NCI-H1930 (cell line): ENCODE results near the gene NBEA.
"Not testable (repeated sequence)": the region's sequence is repeated elsewhere in the genome, so short reads cannot be mapped to it uniquely, and the experiment has no call there.

ENCODE experiments used
- DNase-seq, 2 experiments: peaks; one replicate each; lab custom pipeline; 2025; lab: John Stamatoyannopoulos, UW

The NBEA gene

DNA sequence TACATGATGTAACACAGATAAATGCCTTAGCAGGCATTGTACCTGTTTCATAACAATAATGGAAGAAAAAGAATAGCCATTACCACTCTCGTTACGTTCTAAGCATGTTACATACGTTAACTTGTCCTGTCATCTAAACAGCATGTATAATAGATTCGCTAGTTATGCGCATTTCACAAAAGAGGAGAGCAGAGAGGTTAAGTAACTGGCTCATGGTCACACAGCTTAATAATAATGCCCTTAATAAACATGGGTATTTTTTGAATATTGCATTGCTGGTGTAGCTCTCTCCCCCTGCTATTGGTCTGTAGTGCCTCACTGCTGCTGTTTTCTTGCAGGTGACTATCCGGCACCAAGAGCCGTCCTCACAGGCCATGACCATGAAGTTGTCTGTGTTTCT is 722.7 kb downstream of the NBEA start:
- DNase-seq = no peak

DNA sequence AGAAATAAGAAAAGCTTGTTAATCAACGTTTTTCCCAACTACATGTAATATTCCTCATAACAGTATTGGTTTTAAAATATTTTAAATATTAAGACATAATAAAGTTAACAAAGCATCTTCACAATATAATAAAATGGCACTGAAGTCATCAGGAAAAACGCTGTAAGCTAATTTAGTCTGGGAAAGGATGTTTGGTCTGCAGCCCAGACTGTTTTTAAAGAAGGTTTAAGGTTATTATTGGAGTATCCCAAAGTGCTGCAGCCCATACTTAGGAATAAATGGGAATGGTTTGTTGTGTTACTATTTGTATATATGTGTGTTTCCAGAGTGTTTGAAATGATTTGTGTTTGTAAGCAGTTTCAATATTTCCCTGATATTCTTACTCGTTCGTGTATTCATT is 727.3 kb downstream of the NBEA start:
- no peak for DNase-seq

DNA sequence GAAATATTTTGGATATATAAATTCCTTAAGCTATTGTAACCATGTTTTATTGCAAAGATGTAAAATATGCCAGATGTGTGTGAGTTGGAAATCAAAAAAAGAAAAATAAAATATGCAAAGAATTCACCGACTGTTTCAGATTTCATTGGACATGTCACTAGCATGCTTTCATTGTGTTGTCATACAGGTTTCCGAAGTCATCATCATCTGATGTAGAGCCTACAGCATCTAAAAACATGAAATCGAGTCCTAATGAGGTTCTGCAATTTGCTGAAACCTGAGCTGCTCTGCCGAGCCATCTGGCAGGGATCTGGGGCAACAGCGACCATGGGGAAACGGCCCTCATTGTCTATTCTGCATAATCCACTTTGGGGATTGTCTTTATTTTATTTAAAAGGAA is 730.5 kb downstream of the NBEA start:
- no peak for DNase-seq

GRCh38 chr13:35675651-35676050 is 733.6 kb downstream of the NBEA start:
- no peak for DNase-seq

- DNase-seq = not testable (repeated sequence)
Observed at GRCh38 chr13:35677863-35678262, 735.8 kb downstream of the NBEA start.

DNA sequence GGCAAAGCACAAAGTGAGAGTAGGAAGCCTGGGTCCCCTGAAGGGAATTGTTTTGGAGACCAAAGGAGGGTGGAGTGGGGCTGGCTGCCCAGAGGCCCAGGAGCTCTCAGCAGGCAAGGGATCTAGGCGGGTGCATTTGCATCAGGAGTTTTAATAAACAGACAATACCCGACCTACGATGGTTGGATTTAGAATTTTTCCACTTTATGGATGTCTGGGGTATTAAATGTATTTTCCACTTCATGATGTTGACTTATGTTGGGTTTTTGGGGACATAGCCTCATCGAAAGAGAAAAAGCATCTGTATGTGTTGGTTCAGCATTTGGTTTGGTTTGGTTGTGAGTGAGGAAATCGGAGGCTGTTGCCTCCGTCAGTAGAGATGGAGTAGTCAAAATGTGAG is 739.6 kb downstream of the NBEA start:
- DNase-seq = no peak

- no peak for DNase-seq
Observed at GRCh38 chr13:35684432-35684831, 742.4 kb downstream of the NBEA start.

- no peak for DNase-seq
Observed at GRCh38 chr13:35687336-35687735, 745.3 kb downstream of the NBEA start.

GRCh38 chr13:35690581-35691207 is 748.6 kb downstream of the NBEA start:
- no peak for DNase-seq

GRCh38 chr13:35693134-35693784 is 751.2 kb downstream of the NBEA start:
- no peak for DNase-seq

DNA sequence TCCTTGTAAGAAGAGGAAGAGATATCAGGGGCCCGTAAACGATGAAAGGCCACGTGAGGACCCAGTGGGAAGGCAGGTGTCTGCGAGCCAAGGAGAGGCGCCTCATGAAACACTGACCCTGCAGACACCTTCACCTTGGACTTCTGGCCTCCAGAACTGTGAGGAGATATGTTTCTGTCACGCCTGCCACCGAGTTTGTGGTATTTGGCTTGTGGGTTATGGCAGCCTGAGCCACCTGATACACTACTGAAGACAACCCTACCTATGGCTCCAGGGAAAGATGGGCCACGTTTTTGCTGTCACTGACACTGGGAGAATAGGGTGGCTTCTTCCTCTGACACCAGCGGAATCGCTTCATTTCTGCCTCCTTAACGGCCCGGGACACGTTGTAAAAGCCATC is 752.0 kb downstream of the NBEA start:
- no peak for DNase-seq

DNA sequence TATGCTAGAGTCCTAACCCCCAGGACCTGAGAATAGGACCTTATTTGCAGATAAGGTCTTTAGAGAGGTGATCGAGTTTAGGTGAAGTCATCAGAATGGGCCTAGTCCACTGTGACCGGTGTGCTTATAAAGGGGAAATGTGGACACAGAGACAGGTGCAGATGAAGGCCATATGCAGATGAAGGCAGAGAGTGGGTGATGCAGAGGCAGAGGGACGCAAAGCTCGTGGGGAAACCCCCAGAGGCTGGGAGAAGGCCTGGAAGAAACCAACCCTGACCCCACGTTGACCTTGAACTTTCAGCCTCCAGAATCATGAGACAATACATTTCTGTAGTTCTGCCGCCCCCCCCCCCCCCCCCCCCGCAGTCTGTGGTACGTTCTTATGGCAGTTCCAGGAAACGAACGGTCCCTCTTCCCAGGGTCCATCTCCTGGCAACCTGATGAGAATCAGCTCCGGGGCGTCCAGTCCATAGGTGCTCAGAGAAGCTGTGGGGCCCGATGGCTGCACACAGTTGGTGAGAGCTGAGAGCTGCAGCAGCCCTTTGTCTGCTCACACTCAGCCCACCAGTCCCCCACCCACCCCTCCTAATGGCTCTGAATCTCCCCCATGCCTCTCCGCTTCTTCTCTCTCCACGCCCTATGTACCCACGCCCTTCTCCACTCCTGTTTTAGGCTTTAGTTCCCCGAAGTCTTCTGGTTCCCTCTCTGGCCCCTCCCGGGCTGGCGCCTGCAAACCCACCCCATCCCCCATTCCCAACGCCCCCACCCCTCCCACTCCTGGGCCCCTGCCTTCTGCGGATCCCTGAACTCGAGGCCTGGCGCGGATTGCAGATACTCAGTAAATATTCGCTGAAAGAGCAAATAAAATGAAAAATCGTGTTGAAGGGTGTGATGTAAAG is 752.7 kb downstream of the NBEA start:
- no peak for DNase-seq

DNA sequence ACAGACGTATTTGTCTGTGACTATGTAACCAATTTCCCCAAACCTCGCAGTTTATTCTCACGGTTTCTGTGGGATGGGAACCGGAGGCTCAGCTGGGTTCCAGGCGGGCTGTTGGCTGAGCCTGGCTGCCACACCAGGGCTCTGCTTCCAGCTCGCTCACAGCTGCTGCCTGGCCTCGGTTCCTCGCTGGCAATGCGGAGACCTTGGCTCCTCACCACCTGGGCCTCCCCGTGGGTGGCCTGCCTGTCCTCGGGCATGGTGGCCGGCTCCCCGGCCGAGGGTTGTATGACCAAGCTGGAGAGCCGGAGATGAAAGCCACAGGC is 753.3 kb downstream of the NBEA start:
- no peak for DNase-seq

DNA sequence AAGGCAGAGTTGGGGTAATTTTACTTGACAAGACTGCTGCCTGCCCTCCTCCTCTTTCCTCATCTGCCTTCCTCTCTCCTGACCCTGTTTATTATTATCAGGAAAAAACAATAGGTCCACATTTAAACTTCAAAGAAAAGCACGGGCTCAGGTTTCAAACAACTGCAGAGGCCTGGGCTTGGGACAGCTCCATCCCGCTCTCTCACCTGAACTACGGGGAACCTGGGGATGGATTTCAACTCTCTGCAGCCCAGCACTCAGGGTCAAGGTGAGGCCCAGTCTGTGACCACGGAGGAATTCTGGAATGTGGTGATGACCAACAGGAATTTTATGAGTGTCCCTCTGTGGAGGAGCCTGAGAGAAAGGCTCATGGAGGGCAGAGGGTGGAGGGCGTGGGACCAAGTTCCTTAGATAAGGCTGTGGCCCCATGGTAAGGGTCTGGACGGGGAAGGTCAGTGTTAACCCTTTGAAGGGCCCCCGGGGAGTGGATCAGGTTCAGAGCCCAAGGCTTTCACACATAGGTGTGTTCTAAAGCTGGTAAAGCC is 755.2 kb downstream of the NBEA start:
- no peak for DNase-seq

- DNase-seq = no peak
Observed at GRCh38 chr13:35698911-35699576, 757.0 kb downstream of the NBEA start.

DNA sequence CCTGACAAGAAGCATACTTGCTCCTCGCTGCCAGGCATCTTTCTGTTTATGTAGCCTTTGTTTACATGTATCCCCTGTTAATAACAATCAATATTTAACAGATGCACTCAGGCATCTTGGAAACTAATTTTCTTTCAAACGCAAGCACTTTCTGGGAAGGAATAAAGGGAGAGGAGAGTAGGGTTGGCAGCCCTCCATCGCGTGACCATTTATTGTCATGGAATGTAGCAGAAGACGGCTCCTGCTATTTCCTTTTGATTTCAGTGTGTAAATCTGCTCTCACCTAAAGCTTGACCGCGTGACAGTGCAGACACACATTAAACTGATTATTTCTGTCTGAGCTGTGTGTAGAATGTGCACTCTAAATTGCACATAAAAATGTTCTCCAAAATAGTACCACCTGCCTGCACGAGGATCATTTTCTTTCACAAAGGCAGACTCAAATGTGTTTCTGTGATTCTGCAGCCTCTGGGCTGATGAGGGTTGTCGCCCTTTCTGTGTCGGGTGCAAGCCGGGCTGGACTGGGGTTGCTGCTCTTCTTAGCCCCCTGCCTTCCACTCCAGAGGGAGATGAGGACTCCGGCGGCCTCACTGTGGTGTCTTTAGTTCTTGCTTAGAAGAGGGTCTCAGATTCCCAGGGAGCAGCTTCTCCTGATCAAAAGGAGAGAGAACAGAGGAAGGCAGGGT is 757.9 kb downstream of the NBEA start:
- DNase-seq = no peak

- no peak for DNase-seq
Observed at GRCh38 chr13:35700671-35701070, 758.6 kb downstream of the NBEA start.

DNA sequence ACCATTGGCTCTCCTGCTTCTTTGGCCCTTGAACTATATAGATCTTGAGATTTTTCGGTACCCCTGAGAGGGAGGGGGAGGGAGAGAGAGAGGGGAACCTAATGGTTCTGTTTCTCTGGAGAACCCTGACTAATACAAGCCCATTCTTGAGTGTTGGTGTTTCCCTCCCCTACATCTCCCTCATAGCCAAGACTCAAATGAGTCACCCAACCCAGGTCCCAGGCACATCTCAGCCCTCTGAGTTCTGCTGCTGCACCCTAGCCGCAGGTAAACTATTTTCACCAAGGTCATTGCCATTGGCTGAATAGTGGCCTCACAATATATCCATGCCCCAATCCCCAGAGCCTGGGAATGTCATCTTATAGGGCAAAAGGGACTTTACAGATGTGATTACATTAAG is 760.2 kb downstream of the NBEA start:
- no peak for DNase-seq

DNA sequence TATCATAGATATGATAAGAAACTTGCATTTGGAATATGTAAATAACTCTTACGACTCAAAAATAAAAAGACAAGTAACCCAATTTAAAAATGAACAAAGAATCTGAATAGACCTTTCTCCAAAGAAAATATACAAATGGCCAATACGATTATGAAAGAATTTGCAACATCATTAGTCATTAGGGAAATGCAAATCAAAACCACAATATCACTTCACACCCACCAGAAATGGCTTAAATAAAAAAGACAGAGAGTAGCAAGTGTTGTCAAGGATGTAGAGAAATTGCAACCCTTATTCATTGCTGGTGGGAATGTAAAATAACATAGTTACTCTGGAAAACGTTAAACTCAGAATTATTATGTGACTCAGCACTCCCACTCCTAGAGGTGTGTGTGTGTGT is 761.0 kb downstream of the NBEA start:
- no peak for DNase-seq

GRCh38 chr13:35704331-35704730 is 762.3 kb downstream of the NBEA start:
- DNase-seq = no peak

DNA sequence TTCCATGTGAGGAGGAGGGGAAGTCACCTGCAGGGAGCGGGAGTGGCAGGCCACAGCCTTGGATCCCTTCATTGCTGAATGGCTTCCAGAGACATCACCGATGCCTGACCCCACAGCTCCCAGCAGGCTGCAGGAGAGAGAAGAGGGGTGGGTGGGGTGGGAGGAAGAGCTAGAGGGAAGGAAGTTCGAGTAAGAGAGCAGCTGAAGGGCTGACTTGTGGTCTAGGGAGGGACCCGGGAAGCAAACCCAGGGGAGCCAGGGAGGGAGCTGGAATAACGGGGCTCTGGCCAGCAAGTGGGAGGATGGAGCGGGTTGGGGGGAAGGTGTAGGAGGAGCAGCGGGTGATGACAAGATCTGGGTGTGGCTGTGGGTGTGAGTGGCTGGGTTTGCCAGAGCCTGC is 764.2 kb downstream of the NBEA start:
- DNase-seq = no peak

- DNase-seq = no peak
Observed at GRCh38 chr13:35706721-35707120, 764.7 kb downstream of the NBEA start.
